ENCODE measurements around the gene FAF1.
"Not testable (repeated sequence)": the region's sequence is repeated elsewhere in the genome, so short reads cannot be mapped to it uniquely, and the experiment has no call there.

Gene FAF1

DNA sequence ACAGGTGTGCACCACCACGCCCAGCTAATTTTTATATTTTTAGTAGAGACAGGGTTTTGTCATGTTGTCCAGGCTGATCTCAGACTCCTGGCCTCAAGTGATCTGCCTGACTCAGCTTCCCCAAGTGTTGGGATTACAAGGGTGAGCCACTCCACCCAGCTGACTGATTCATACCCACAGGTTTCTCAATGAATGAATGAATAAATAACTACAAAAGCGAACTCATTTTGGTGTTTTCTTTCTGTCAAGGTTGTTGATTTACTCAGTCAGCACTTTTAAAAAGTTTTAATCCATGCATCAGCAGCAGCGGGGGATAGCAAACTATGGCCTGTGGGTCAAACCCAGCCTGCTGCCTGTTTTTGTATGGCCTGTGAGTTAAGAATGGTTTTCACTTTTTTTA, 217.5 kb downstream of the FAF1 start:
- TF ChIP-seq, protein P1, sequence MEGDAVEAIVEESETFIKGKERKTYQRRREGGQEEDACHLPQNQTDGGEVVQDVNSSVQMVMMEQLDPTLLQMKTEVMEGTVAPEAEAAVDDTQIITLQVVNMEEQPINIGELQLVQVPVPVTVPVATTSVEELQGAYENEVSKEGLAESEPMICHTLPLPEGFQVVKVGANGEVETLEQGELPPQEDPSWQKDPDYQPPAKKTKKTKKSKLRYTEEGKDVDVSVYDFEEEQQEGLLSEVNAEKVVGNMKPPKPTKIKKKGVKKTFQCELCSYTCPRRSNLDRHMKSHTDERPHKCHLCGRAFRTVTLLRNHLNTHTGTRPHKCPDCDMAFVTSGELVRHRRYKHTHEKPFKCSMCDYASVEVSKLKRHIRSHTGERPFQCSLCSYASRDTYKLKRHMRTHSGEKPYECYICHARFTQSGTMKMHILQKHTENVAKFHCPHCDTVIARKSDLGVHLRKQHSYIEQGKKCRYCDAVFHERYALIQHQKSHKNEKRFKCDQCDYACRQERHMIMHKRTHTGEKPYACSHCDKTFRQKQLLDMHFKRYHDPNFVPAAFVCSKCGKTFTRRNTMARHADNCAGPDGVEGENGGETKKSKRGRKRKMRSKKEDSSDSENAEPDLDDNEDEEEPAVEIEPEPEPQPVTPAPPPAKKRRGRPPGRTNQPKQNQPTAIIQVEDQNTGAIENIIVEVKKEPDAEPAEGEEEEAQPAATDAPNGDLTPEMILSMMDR (IDR thresholded peaks at IDR 0.05; ENCODE audit: control insufficient read depth, extremely low read depth, insufficient read depth), result no peak
- no peak overlapping the region for H3K4me3 ChIP-seq (ENCODE audit: low read depth, low read length)
- no peak for DNase-seq (ENCODE audit: low read depth)

DNA sequence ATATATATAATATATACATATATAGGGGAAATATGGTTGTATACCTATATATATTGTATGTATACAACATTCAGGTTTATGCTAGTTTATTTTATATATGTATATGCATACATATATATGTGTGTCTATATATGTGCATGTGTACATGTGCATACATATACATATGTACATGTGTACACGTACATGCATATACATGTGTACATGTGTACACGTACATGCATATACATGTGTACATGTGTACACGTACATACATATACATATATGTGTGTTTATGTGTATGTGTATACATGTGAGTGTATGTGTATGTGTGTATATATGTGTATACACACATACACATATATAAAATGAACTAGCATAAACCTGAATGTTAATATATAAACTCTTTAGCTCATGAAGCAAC, 220.9 kb downstream of the FAF1 start:
- no peak for DNase-seq (ENCODE audit: low read depth)
- H3K4me3 ChIP-seq (ENCODE audit: low read depth, low read length), result no peak overlapping the region
- TF ChIP-seq, protein P1 (IDR thresholded peaks at IDR 0.05; ENCODE audit: control insufficient read depth, extremely low read depth, insufficient read depth), result no peak

DNA sequence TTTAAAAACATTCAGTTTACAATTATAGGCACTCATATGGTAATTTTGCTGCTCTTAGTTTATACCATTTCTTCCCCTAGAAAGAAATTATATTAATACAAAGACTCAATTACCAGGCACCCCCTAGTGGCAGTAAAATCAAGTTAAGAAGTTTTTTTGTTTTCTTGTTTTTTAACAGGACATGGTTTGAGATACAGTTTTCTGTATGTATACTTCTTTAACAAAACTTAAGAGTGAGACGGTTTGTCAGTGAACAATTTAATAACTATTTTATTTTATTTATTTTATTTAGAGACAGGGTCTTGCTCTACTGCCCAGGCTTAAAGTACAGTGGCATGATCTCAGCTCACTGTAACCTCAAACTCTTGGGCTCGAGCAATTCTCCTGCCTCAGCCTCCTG, 224.6 kb downstream of the FAF1 start:
- DNase-seq (ENCODE audit: low read depth), result no peak
- TF ChIP-seq, protein P1 (IDR thresholded peaks at IDR 0.05; ENCODE audit: control insufficient read depth, extremely low read depth, insufficient read depth), result peak; percentile 39
- no peak overlapping the region for H3K4me3 ChIP-seq (ENCODE audit: low read depth, low read length)

DNA sequence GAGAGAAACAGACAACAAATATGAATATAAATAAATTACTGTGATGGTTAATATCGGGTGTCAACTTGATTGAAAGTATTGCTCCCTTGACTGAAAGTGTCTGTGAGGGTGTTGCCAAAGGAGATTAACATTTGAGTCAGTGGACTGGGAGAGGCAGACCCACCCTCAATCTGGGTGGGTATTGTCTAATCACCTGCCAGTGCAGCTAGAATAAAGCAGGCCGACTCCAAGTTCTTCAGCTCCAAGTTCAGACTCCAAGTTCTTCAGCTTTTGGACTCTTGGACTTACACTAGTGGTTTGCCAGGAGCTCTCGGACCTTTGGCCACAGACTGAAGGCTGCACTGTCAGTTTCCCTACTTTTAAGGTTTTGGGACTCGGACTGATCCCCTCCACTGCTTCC, 232.5 kb downstream of the FAF1 start:
- H3K4me3 ChIP-seq (ENCODE audit: low read depth, low read length); DNase-seq (ENCODE audit: low read depth): not testable (repeated sequence)

DNA sequence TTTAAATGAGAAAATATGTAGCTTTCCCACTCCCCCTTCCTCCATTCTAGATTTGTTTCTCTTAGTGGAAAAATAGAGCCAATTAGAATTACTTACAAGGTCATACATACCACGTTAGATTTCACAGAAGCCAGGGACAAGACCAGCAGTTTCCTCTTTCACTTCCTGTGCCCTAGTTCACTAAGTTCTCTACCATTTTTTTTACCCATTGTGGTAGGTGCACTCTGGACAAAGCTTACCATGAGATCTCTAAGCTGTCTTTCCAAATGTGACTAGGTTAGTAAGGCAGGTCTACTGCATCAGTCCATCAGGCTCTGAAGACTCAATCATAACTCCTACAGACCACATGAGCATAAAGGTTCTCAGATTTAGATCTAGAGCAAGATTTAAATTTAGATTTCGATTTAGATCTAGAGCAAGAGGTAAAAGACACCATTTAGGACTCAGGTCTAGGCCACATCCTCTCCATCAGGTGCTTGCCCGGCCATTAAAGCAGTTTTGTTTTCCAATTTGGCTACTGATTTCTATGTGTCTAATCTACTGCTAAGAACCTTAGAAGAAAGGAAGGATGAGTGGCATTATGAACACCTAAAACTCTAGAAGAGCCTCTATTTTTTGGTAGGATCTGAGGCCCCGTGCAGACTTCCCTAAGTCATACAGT, 235.3 kb downstream of the FAF1 start:
- H3K4me3 ChIP-seq (ENCODE audit: low read depth, low read length), result no peak overlapping the region
- TF ChIP-seq, protein P1 (IDR thresholded peaks at IDR 0.05; ENCODE audit: control insufficient read depth, extremely low read depth, insufficient read depth), result no peak
- DNase-seq (ENCODE audit: low read depth), result no peak

DNA sequence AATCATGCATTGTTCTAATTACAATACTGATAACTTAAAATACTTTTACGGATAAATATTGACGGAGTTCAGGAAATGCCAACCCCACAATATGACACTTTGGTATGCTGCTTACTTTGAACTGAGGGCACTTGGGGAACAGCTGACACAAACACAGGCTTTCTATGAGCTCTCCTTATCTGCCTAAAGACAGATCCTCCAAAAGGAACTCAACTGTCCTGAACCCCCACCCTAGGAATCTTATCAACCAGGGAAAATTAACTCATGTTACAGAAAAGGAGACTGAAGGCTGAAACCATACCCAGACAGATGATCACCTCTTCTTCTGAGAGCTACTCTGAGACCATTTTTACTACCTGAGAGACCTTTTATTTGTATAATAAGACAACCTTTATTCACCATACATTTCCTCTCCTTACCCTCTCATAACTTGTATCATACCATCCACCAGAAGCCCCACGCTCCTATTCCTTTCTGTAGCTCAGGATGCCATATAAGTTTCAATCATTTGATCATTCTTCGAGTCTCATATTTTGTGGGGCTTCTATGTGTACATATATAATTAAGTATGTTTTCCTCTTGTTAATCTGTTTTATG, 239.5 kb downstream of the FAF1 start:
- TF ChIP-seq, protein P1 (IDR thresholded peaks at IDR 0.05; ENCODE audit: control insufficient read depth, extremely low read depth, insufficient read depth), result no peak
- DNase-seq (ENCODE audit: low read depth), result no peak
- no peak overlapping the region for H3K4me3 ChIP-seq (ENCODE audit: low read depth, low read length)

DNA sequence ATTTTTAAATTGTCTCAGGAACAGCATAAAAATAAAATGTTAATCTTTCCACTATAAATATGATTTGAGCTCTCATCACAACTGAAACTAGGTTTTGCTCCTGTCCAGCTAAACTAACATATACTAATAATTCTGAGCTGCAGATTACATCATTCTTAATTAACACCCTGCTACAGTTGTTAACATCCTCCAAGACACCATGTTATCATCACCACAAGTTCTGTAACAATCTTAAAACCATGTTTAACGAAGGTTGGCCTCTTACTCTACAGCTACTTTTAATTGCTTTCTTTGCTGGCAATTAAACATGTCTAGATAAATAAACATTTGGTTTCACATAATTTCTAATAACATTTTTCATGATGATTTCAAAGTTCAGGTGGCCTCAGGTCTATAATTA, 240.9 kb downstream of the FAF1 start:
- TF ChIP-seq, protein P1 (IDR thresholded peaks at IDR 0.05; ENCODE audit: control insufficient read depth, extremely low read depth, insufficient read depth), result no peak
- DNase-seq (ENCODE audit: low read depth), result no peak
- H3K4me3 ChIP-seq (ENCODE audit: low read depth, low read length), result no peak overlapping the region
